ENCODE measurements around the gene LAMTOR4.
"Not testable (repeated sequence)": the region's sequence is repeated elsewhere in the genome, so short reads cannot be mapped to it uniquely, and the experiment has no call there.

DNA sequence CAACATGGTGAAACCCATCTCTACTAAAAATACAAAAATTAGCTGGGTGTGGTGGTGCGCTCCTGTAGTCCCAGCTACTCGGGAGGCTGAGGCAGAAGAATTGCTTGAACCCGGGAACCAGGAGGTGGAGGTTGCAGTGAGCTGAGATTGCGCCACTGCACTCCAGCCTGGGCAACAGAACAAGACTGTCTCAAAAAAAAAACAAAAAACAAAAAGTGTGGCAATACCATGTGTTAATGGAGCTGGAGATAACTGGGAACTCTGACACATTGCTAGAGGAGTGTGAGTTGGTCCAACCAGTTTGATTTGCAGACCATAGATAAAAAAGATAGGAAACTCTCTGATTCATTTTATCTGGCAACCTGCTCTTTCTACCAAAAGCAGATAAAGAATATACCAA, 2.4 kb upstream of the LAMTOR4 start:
- not testable (repeated sequence) for TF ChIP-seq EZH2 (optimal IDR thresholded peaks at IDR 0.05; ENCODE audit: low read depth, low read length); EZH2phosphoT487 (IDR thresholded peaks at IDR 0.05; ENCODE audit: low read length)
- TF ChIP-seq, protein P1, sequence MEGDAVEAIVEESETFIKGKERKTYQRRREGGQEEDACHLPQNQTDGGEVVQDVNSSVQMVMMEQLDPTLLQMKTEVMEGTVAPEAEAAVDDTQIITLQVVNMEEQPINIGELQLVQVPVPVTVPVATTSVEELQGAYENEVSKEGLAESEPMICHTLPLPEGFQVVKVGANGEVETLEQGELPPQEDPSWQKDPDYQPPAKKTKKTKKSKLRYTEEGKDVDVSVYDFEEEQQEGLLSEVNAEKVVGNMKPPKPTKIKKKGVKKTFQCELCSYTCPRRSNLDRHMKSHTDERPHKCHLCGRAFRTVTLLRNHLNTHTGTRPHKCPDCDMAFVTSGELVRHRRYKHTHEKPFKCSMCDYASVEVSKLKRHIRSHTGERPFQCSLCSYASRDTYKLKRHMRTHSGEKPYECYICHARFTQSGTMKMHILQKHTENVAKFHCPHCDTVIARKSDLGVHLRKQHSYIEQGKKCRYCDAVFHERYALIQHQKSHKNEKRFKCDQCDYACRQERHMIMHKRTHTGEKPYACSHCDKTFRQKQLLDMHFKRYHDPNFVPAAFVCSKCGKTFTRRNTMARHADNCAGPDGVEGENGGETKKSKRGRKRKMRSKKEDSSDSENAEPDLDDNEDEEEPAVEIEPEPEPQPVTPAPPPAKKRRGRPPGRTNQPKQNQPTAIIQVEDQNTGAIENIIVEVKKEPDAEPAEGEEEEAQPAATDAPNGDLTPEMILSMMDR (IDR thresholded peaks at IDR 0.05; ENCODE audit: low read length), result not testable (repeated sequence)

All from MM.1S (cell line).